Caco-2 (cell line): ENCODE results near the gene THADA. TPM values are rescaled to one million over a fixed set of nuclear protein-coding genes. Genes with fewer than 3 reads are reported as not detected.

ENCODE experiments used
- BruUV-seq: library from RNA; stranded (reverse); fragments of 400-500 nt; replicated peaks from 2 replicates; lab custom pipeline; 2021; lab: Mats Ljungman, UMichigan
- CTCF ChIA-PET: fragments of 300-600 bp; sonication (Branson Sonifier 250); formaldehyde crosslinking; loops from one replicate; lab custom pipeline; 2022; ENCODE audit warnings: antibody characterized with exemption; lab: Charles Lee
- POLR2A ChIA-PET: fragments of 300-600 bp; sonication (Branson Sonifier 250); formaldehyde crosslinking; loops from one replicate; lab custom pipeline; 2022; ENCODE audit warnings: antibody characterized with exemption; lab: Charles Lee
- DNase-seq, 2 experiments: peaks; one replicate each; pipeline versions ENCODE4 v3.0.0 to v3.0.0-alpha.2; 2020 to 2022
- H3K27me3 ChIP-seq: replicated peaks from 2 replicates; pipeline ENCODE4 v1.6.0; 2011; ENCODE audit warnings: low read length; ENCODE audit not compliant: control insufficient read depth, insufficient read depth
- H3K36me3 ChIP-seq: 2 replicates; pipeline ENCODE4 v1.5.1; 2011; ENCODE audit warnings: low read length; ENCODE audit not compliant: control insufficient read depth, insufficient read depth
- H3K4me1 ChIP-seq: fragments of 250-450 bp; sonication (Bioruptor Pico); 2 replicates; pipeline ENCODE4 v1.5.1; 2020; ENCODE audit warnings: mild to moderate bottlenecking
- H3K4me3 ChIP-seq: 2 replicates; pipeline ENCODE4 v1.5.1; 2011; ENCODE audit warnings: low read depth, mild to moderate bottlenecking, control low read depth, low read length
- H3K9me3 ChIP-seq: fragments of 250-450 bp; sonication (Bioruptor Pico); 2 replicates; pipeline ENCODE4 v1.5.1; 2020; ENCODE audit warnings: mild to moderate bottlenecking, moderate library complexity
- H3K27ac Mint-ChIP-seq: one replicate; pipeline ENCODE4 v1.8.0; 2022; ENCODE audit warnings: mixed read lengths; ENCODE audit not compliant: unreplicated experiment
- H3K27me3 Mint-ChIP-seq: one replicate; pipeline ENCODE4 v1.8.0; 2022; ENCODE audit warnings: mixed read lengths; ENCODE audit not compliant: insufficient read depth, unreplicated experiment
- H3K36me3 Mint-ChIP-seq: one replicate; pipeline ENCODE4 v1.8.0; 2022; ENCODE audit warnings: mild to moderate bottlenecking, mixed read lengths; ENCODE audit not compliant: insufficient read depth, unreplicated experiment
- H3K4me1 Mint-ChIP-seq: one replicate; pipeline ENCODE4 v1.8.0; 2022; ENCODE audit warnings: low read depth, mixed read lengths; ENCODE audit not compliant: unreplicated experiment
- H3K4me3 Mint-ChIP-seq: one replicate; pipeline ENCODE4 v1.8.0; 2022; ENCODE audit warnings: mild to moderate bottlenecking, moderate library complexity, mixed read lengths; ENCODE audit not compliant: unreplicated experiment
- H3K9me3 Mint-ChIP-seq: one replicate; pipeline ENCODE4 v1.8.0; 2022; ENCODE audit warnings: mixed read lengths; ENCODE audit not compliant: unreplicated experiment
- intact Hi-C: fragments of 100-400 bp; cut with micrococcal nuclease; formaldehyde crosslinking; loops from one replicate; pipeline ENCODE4 v1.10.0; 2022; ENCODE audit not compliant: unreplicated experiment
- total RNA-seq: library from RNA; stranded (reverse); gene quantifications from 2 replicates; pipeline ENCODE4 v1.2.3, GENCODE V29; 2022
- TF ChIP-seq, protein P1 (sequence below), 2 experiments: fragments of 200-600 bp in 1 of 2; IDR thresholded peaks; 1 replicate in 1 of 2; 2 replicates in 1 of 2; pipeline versions ENCODE4 v1.5.1 to v1.8.0; 2011 to 2022; ENCODE audit warnings: antibody characterized with exemption in 1 of 2, control low read depth in 1 of 2, inconsistent platforms in 1 of 2, low read depth in 1 of 2, low read length in 1 of 2, mild to moderate bottlenecking in 1 of 2, moderate library complexity in 1 of 2; ENCODE audit not compliant: insufficient read depth in 1 of 2, severe bottlenecking in 1 of 2, unreplicated experiment in 1 of 2

The THADA gene
- total RNA-seq, 1 experiment from 2014 or later, result 33.8 TPM

- Mint-ChIP-seq H3K27ac (no peak overlapping the region), H3K36me3 (peaks cover 8% of the 10 kb centered on the region), H3K4me1 (peaks cover 37% of the 10 kb centered on the region), H3K4me3 (no peak overlapping the region), H3K9me3 (no peaks in the 10 kb centered on the region), H3K27me3 (no peaks in the 10 kb centered on the region)
- no peak overlapping the region for H3K4me3 ChIP-seq
- DNase-seq, result no peak
- BruUV-seq, result no TSS peak
- H3K36me3 ChIP-seq, result peaks cover 4% of the 10 kb centered on the region
- ChIA-PET POLR2A (no interaction called here), CTCF (interaction anchor here (0.6 kb wide), 1 partner anchor 129 kb away, joined by 7 read pairs; no protein-coding TSS in a partner anchor)
- TF ChIP-seq, protein P1, sequence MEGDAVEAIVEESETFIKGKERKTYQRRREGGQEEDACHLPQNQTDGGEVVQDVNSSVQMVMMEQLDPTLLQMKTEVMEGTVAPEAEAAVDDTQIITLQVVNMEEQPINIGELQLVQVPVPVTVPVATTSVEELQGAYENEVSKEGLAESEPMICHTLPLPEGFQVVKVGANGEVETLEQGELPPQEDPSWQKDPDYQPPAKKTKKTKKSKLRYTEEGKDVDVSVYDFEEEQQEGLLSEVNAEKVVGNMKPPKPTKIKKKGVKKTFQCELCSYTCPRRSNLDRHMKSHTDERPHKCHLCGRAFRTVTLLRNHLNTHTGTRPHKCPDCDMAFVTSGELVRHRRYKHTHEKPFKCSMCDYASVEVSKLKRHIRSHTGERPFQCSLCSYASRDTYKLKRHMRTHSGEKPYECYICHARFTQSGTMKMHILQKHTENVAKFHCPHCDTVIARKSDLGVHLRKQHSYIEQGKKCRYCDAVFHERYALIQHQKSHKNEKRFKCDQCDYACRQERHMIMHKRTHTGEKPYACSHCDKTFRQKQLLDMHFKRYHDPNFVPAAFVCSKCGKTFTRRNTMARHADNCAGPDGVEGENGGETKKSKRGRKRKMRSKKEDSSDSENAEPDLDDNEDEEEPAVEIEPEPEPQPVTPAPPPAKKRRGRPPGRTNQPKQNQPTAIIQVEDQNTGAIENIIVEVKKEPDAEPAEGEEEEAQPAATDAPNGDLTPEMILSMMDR (IDR thresholded peaks at IDR 0.05; ENCODE audit: insufficient read depth in 1 of 2, low read depth in 1 of 2, low read length in 1 of 2, severe bottlenecking in 1 of 2, unreplicated experiment in 1 of 2), result no peak
- H3K9me3 ChIP-seq, result no peaks in the 10 kb centered on the region
- H3K4me1 ChIP-seq, result peaks cover 44% of the 10 kb centered on the region
- no peaks in the 10 kb centered on the region for H3K27me3 ChIP-seq
- intact Hi-C loops, result loop anchor here (1.0 kb wide), 1 partner anchor 9 kb away; no protein-coding TSS in a partner anchor
Observed at GRCh38 chr2:43399515-43400264, 196.1 kb downstream of the THADA start.

DNA sequence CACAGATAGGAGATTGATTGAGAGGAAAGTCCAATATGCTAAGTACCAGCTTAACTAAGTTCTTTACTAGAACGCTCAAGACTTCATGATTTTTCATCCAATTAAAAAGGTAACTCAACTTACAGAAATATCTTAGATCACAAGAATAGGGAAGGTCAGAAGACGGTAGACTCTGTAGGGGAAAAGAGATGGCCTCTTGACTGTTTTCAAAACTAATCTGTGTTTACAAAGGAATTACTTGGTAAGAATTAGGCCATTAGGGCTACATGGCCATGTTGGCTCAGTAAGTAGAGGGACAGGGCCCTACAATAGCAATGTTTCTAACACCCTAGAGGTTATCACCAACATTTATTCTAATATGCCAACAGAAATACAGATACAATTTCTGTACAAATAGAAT lies 196.7 kb downstream of the THADA start:
- Histone ChIP-seq H3K36me3 (peaks cover 4% of the 10 kb centered on the region), H3K4me1 (peaks cover 44% of the 10 kb centered on the region), H3K27me3 (no peaks in the 10 kb centered on the region), H3K4me3 (no peak overlapping the region), H3K9me3 (no peaks in the 10 kb centered on the region)
- H3K9me3 Mint-ChIP-seq, result no peaks in the 10 kb centered on the region
- H3K4me1 Mint-ChIP-seq, result peaks cover 37% of the 10 kb centered on the region
- TF ChIP-seq, protein P1 (IDR thresholded peaks at IDR 0.05; ENCODE audit: insufficient read depth in 1 of 2, low read depth in 1 of 2, low read length in 1 of 2, severe bottlenecking in 1 of 2, unreplicated experiment in 1 of 2), result no peak
- no peak for DNase-seq
- CTCF ChIA-PET, result no interaction called here
- H3K27ac Mint-ChIP-seq, result no peak overlapping the region
- BruUV-seq, result no TSS peak
- POLR2A ChIA-PET, result no interaction called here
- peaks cover 8% of the 10 kb centered on the region for H3K36me3 Mint-ChIP-seq
- intact Hi-C loops, result loop anchor here (1.0 kb wide), 1 partner anchor 9 kb away; no protein-coding TSS in a partner anchor
- H3K4me3 Mint-ChIP-seq, result no peak overlapping the region
- no peaks in the 10 kb centered on the region for H3K27me3 Mint-ChIP-seq

- ChIA-PET CTCF (interaction anchor here (0.5 to 1.1 kb wide), 2 partner anchors 8 to 12 kb away, joined by 4 to 10 read pairs; no protein-coding TSS in a partner anchor), POLR2A (no interaction called here)
- H3K4me3 Mint-ChIP-seq, result peak overlapping the region; percentile 56
- intact Hi-C loops, result no loop called here
- BruUV-seq, result no TSS peak
- Histone ChIP-seq H3K27me3 (no peaks in the 10 kb centered on the region), H3K9me3 (no peaks in the 10 kb centered on the region), H3K36me3 (peaks cover 4% of the 10 kb centered on the region), H3K4me1 (peaks cover 44% of the 10 kb centered on the region), H3K4me3 (no peak overlapping the region)
- peak overlapping the region; percentile 63 for H3K27ac Mint-ChIP-seq
- no peaks in the 10 kb centered on the region for H3K27me3 Mint-ChIP-seq
- DNase-seq, result peak; percentile 73 to 77
- TF ChIP-seq, protein P1 (IDR thresholded peaks at IDR 0.05; ENCODE audit: insufficient read depth in 1 of 2, low read depth in 1 of 2, low read length in 1 of 2, severe bottlenecking in 1 of 2, unreplicated experiment in 1 of 2), result no peak
- peaks cover 37% of the 10 kb centered on the region for H3K4me1 Mint-ChIP-seq
- H3K9me3 Mint-ChIP-seq, result no peaks in the 10 kb centered on the region
- H3K36me3 Mint-ChIP-seq, result peaks cover 15% of the 10 kb centered on the region
Observed at GRCh38 chr2:43397821-43398220, 198.0 kb downstream of the THADA start.
